Measurements from ENCODE around the gene BRK1. TPM values are rescaled to one million over a fixed set of nuclear protein-coding genes. Genes with fewer than 3 reads are reported as not detected.
A peak's percentile ranks its signal among the peaks of the same experiment; 100 is the strongest.

BRK1 gene
- total and polyA plus RNA-seq, 2 donors (not counting 1 experiment from before 2014, with no cell fraction given) = 112 to 303 TPM

GRCh38 chr3:10081871-10082270 lies 33.6 kb upstream of the BRK1 start:
- TF ChIP-seq EZH2 (IDR thresholded peaks at IDR 0.05; ENCODE audit: low read length, missing control alignments) (no peak), CTCF (conservative IDR thresholded peaks at IDR 0.05 in 1 of 2, IDR thresholded peaks at IDR 0.05 in 1 of 2; ENCODE audit: low read depth in 1 of 2, low read length in 2 of 2) (no peak)
- Histone ChIP-seq H3K4me2 (ENCODE audit: extremely low read depth, insufficient read depth, low read length) (no peak overlapping the region), H3K4me3 (replicated peaks in 1 of 4; ENCODE audit: control extremely low read depth in 1 of 4, insufficient read depth in 1 of 4, low read depth in 3 of 4, low read length in 4 of 4) (no peak overlapping the region), H3K4me1 (ENCODE audit: control insufficient read depth, extremely low read depth, insufficient read depth, low read length) (no peaks in the 10 kb centered on the region), H4K20me1 (ENCODE audit: control insufficient read depth, extremely low read depth, insufficient read depth, low read length) (no peaks in the 10 kb centered on the region), H3K36me3 (ENCODE audit: control insufficient read depth, insufficient read depth, low read length) (no peaks in the 10 kb centered on the region), H3K9me3 (ENCODE audit: control insufficient read depth, insufficient read depth, low read depth, low read length) (no peaks in the 10 kb centered on the region), H3K79me2 (ENCODE audit: control insufficient read depth, insufficient read depth, low read length) (no peaks in the 10 kb centered on the region), H3K27ac (ENCODE audit: insufficient read depth, low read length) (no peak overlapping the region), H3K9ac (ENCODE audit: insufficient read depth, low read length) (no peak overlapping the region), H3K27me3 (ENCODE audit: control insufficient read depth, insufficient read depth, low read length) (no peaks in the 10 kb centered on the region), H2AFZ (ENCODE audit: low read length) (no peak overlapping the region)
- no peak for DNase-seq (ENCODE audit: low read depth in 2 of 2)

- DNase-seq (ENCODE audit: low read depth in 2 of 2) = no peak
- TF ChIP-seq EZH2 (IDR thresholded peaks at IDR 0.05; ENCODE audit: low read length, missing control alignments) = no peak
- no peak for TF ChIP-seq CTCF (conservative IDR thresholded peaks at IDR 0.05 in 1 of 2, IDR thresholded peaks at IDR 0.05 in 1 of 2; ENCODE audit: low read depth in 1 of 2, low read length in 2 of 2)
- no peaks in the 10 kb centered on the region for H3K36me3 ChIP-seq (ENCODE audit: control insufficient read depth, insufficient read depth, low read length)
- H3K79me2 ChIP-seq (ENCODE audit: control insufficient read depth, insufficient read depth, low read length) = no peaks in the 10 kb centered on the region
- H4K20me1 ChIP-seq (ENCODE audit: control insufficient read depth, extremely low read depth, insufficient read depth, low read length) = no peaks in the 10 kb centered on the region
- H3K4me3 ChIP-seq (replicated peaks in 1 of 4; ENCODE audit: control extremely low read depth in 1 of 4, insufficient read depth in 1 of 4, low read depth in 3 of 4, low read length in 4 of 4) = no peak overlapping the region
- H2AFZ ChIP-seq (ENCODE audit: low read length) = no peak overlapping the region
- no peaks in the 10 kb centered on the region for H3K27me3 ChIP-seq (ENCODE audit: control insufficient read depth, insufficient read depth, low read length)
- H3K27ac ChIP-seq (ENCODE audit: insufficient read depth, low read length) = no peak overlapping the region
- no peaks in the 10 kb centered on the region for H3K4me1 ChIP-seq (ENCODE audit: control insufficient read depth, extremely low read depth, insufficient read depth, low read length)
- no peak overlapping the region for H3K9ac ChIP-seq (ENCODE audit: insufficient read depth, low read length)
- H3K9me3 ChIP-seq (ENCODE audit: control insufficient read depth, insufficient read depth, low read depth, low read length) = no peaks in the 10 kb centered on the region
- H3K4me2 ChIP-seq (ENCODE audit: extremely low read depth, insufficient read depth, low read length) = no peak overlapping the region
These were observed 29.7 kb upstream of the BRK1 start for GRCh38 chr3:10085738-10086137.

- peak in 1 of 2 donors; percentile 6 for DNase-seq (ENCODE audit: low read depth in 2 of 2)
- Histone ChIP-seq H4K20me1 (ENCODE audit: control insufficient read depth, extremely low read depth, insufficient read depth, low read length) (no peaks in the 10 kb centered on the region), H3K27me3 (ENCODE audit: control insufficient read depth, insufficient read depth, low read length) (no peaks in the 10 kb centered on the region)
These were observed 27.2 kb upstream of the BRK1 start for GRCh38 chr3:10088256-10088655.

More at GRCh38 chr3:10088256-10088655, 27.2 kb upstream of the BRK1 start:
- H3K4me3 ChIP-seq (replicated peaks in 1 of 4; ENCODE audit: control extremely low read depth in 1 of 4, insufficient read depth in 1 of 4, low read depth in 3 of 4, low read length in 4 of 4) = no peak overlapping the region
- no peaks in the 10 kb centered on the region for H3K79me2 ChIP-seq (ENCODE audit: control insufficient read depth, insufficient read depth, low read length)
- no peak overlapping the region for H2AFZ ChIP-seq (ENCODE audit: low read length)
- H3K36me3 ChIP-seq (ENCODE audit: control insufficient read depth, insufficient read depth, low read length) = no peaks in the 10 kb centered on the region
- no peak overlapping the region for H3K9ac ChIP-seq (ENCODE audit: insufficient read depth, low read length)
- TF ChIP-seq CTCF (conservative IDR thresholded peaks at IDR 0.05 in 1 of 2, IDR thresholded peaks at IDR 0.05 in 1 of 2; ENCODE audit: low read depth in 1 of 2, low read length in 2 of 2) (no peak), EZH2 (IDR thresholded peaks at IDR 0.05; ENCODE audit: low read length, missing control alignments) (no peak)
- no peak overlapping the region for H3K4me2 ChIP-seq (ENCODE audit: extremely low read depth, insufficient read depth, low read length)
- H3K9me3 ChIP-seq (ENCODE audit: control insufficient read depth, insufficient read depth, low read depth, low read length) = no peaks in the 10 kb centered on the region
- H3K27ac ChIP-seq (ENCODE audit: insufficient read depth, low read length) = no peak overlapping the region
- no peaks in the 10 kb centered on the region for H3K4me1 ChIP-seq (ENCODE audit: control insufficient read depth, extremely low read depth, insufficient read depth, low read length)
